GM21528 (cell line): ENCODE results near the gene SLC4A1.

Source experiments
- ATAC-seq: cut with Tn5 transposase; IDR thresholded peaks from one replicate; pipeline ENCODE4 v1.9.1; 2021; ENCODE audit warnings: mild to moderate bottlenecking, moderate library complexity; ENCODE audit not compliant: unreplicated experiment, low FRiP score

The SLC4A1 gene

GRCh38 chr17:44267818-44268490 is at the start of gene SLC4A1:
TSS of gene SLC4A1 (minus strand) at chr17:44268135. CDS start at chr17:44262866, 5,269 bp downstream.
- ATAC-seq: no peak

GRCh38 chr17:44317545-44317944 is 49.6 kb upstream of the SLC4A1 start:
- no peak for ATAC-seq

GRCh38 chr17:44315760-44316731 is 48.1 kb upstream of the SLC4A1 start:
- ATAC-seq: no peak

- ATAC-seq: no peak
Observed at GRCh38 chr17:44314869-44315661, 47.1 kb upstream of the SLC4A1 start.

- ATAC-seq: no peak
Observed at GRCh38 chr17:44314524-44314868, 46.6 kb upstream of the SLC4A1 start.

GRCh38 chr17:44314031-44314430 is 46.1 kb upstream of the SLC4A1 start:
- no peak for ATAC-seq

GRCh38 chr17:44312396-44313104 is 44.6 kb upstream of the SLC4A1 start:
- no peak for ATAC-seq

GRCh38 chr17:44311562-44312181 is 43.7 kb upstream of the SLC4A1 start:
- no peak for ATAC-seq

- no peak for ATAC-seq
Observed at GRCh38 chr17:44310609-44311376, 42.9 kb upstream of the SLC4A1 start.

- no peak for ATAC-seq
Observed at GRCh38 chr17:44310188-44310587, 42.3 kb upstream of the SLC4A1 start.

- no peak for ATAC-seq
Observed at GRCh38 chr17:44309472-44309871, 41.5 kb upstream of the SLC4A1 start.

- no peak for ATAC-seq
Observed at GRCh38 chr17:44308865-44309264, 40.9 kb upstream of the SLC4A1 start.

GRCh38 chr17:44308320-44308818 is 40.4 kb upstream of the SLC4A1 start, which contains the start of gene RUNDC3A:
TSS of gene RUNDC3A (plus strand) at chr17:44308601. CDS start at chr17:44308833, 232 bp downstream.
- no peak for ATAC-seq

GRCh38 chr17:44307387-44308186 is 39.7 kb upstream of the SLC4A1 start:
- no peak for ATAC-seq

- no peak for ATAC-seq
Observed at GRCh38 chr17:44304651-44305050, 36.7 kb upstream of the SLC4A1 start.

GRCh38 chr17:44297975-44298374 is 30.0 kb upstream of the SLC4A1 start:
- no peak for ATAC-seq

GRCh38 chr17:44293509-44294226 is 25.7 kb upstream of the SLC4A1 start:
- no peak for ATAC-seq
